HG03108 (cell line): ENCODE measurements around the gene SLC1A2.
"Not testable (repeated sequence)": the region's sequence is repeated elsewhere in the genome, so short reads cannot be mapped to it uniquely, and the experiment has no call there.

Source experiments
- ATAC-seq: cut with Tn5 transposase; IDR thresholded peaks from one replicate; pipeline ENCODE4 v1.9.1; 2021; ENCODE audit warnings: moderate library complexity; ENCODE audit not compliant: unreplicated experiment

The SLC1A2 gene

DNA sequence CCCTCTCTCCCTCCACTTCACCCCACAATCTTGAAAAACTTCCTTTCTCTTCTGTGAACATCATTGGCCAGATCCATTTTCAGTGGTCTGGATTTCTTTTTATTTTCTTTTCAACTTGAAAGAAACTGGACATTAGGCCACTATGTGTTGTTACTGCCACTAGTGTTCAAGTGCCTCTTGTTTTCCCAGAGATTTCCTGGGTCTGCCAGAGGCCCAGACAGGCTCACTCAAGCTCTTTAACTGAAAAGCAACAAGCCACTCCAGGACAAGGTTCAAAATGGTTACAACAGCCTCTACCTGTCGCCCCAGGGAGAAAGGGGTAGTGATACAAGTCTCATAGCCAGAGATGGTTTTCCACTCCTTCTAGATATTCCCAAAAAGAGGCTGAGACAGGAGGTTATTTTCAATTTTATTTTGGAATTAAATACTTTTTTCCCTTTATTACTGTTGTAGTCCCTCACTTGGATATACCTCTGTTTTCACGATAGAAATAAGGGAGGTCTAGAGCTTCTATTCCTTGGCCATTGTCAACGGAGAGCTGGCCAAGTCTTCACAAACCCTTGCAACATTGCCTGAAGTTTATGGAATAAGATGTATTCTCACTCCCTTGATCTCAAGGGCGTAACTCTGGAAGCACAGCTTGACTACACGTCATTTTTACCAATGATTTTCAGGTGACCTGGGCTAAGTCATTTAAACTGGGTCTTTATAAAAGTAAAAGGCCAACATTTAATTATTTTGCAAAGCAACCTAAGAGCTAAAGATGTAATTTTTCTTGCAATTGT, 188.1 kb downstream of the SLC1A2 start:
- ATAC-seq: no peak

DNA sequence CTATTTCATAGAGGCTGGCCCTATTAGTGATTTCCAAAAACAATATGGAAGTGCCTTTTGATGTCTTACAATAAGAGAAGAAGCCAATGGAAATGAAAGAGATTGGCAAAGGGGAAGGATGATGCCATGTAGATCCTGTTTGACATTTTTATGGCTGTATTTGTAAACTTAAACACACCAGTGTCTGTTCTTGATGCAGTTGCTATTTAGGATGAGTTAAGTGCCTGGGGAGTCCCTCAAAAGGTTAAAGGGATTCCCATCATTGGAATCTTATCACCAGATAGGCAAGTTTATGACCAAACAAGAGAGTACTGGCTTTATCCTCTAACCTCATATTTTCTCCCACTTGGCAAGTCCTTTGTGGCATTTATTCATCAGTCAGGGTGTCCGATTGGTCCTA, 189.0 kb downstream of the SLC1A2 start:
- no peak for ATAC-seq

DNA sequence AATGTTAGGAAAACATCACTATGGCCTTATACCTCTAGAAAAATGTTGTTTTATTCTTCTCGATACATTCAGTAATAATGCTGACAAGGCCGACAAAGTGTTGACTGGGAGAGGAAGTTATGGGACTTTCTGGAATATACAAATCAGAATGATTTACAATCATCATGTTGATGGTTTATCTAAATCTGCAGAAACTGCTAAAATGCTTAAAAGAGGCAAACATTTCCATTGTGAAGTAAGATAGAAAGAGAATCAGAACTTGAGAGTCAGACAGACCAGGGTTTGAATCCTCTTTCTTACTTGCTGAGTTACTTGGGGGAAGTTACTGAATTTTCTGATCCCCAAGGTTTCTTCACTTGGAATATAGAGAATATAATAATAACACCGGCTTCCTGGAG, 191.0 kb downstream of the SLC1A2 start:
- no peak for ATAC-seq

DNA sequence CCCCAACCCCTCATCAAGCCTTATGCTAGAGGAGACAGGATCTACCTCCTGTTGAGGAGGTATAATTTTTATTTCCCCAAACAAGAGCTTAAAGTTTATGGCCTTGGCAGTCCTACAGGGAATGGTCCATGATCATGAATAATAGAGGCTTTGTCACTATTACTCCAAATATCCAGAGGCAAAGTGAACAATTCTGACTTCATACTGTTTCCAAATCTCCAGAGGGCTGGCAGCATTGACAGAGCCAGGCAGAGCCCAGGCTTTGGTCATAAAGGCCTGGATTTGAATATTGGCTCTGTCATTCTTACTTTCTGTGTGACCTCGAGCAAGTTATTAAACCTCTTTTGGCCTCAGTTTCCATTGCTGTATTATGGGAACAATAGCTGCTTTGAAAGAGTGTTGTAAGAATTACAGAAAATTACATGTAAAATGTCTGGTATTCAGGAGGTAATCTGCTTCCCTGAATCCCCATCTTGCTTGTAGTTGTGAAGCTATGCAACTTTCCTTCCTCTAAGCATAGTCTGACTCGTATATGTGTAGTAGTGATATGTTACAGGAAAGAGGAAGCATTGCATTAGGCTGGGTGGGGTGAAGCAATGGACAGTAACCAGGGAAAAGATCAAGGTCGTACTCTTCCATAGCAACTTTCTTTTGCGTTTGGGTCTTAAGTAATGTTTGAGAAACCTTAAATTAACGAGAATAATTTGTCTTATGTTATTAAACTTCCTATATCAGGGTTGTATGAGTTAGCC, 191.6 kb downstream of the SLC1A2 start:
- no peak for ATAC-seq

DNA sequence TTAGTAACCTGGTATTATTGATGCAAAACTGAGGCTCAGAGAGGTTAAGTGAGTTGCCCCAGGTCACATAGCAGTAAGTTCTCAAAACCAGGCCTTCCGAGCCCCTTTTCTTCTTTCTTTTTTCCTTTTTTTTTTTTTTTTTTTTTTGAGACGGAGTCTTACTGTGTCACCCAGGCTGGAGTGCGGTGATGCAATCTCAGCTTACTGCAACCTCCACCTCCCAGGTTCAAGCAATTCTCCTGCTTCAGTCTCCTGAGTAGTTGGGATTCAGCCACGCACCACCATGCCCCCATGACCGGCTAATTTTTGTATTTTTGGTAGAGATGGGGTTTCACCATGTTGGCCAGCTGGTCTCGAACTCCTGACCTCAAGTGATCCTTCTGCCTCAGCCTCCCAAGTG, 192.6 kb downstream of the SLC1A2 start:
- ATAC-seq: not testable (repeated sequence)

DNA sequence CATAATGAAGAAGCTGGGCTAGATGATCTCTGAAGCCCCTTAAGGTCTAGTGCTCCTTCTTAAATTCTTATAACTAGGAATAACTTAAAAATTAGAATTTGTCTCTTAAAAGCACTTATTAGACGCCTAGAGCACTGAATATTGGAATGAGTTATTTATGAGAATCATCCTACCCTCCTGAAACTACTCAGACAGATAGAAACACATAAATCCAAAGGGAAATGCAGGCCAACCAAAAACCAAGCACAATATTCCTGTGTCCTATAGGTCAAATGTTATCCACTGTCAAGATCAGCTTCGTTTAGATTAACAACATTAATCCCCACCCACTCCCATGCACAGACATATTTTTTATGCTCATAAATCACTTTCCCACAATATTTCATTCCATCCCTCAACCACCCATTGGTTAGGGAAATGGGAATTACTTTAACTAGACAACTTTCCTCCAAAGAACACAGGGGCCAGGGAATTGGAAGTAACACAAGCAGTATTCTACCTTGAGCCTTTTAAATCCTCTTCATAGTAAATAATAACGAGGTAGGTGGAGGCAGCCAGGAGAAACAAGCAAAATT, 193.3 kb downstream of the SLC1A2 start:
- ATAC-seq: no peak

DNA sequence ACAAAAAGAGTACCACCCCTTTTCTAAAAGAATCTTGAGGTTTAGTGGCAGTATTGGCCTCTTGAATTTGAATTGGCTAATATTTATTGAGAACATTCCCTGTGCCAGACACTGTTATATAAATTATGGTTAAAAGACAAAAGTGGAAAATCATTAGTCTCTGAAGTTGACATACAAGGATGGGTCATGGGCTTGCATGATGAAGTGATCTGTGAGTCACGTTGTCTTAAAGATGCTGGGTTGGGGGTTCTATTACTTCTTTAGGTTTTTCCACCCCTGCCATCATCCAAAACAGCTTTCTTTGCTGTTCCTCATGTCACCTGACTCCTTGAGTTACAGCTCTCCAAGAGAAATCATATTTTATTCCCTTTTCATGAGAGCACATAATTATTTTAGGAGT, 195.4 kb downstream of the SLC1A2 start:
- no peak for ATAC-seq

DNA sequence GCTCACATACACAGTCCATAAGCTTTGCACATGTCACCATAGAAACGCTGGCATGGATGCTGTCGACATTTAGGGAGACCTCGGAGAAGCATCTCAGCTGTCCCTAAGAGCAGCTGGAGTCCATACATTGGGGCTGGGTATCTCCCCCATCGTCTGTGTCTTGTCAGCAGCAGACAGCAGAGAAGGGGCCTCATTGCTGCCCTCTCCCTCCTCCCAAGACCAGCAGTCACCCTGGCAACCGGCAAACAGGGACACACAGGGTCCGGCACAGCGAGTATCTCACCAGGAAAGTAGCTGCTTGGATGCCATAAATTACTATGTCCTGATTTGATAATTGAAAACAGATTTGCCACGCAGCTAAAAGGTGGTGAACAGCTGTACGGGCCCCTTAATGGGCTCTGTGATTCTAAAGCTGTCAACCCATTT, 196.0 kb downstream of the SLC1A2 start:
- ATAC-seq: no peak

DNA sequence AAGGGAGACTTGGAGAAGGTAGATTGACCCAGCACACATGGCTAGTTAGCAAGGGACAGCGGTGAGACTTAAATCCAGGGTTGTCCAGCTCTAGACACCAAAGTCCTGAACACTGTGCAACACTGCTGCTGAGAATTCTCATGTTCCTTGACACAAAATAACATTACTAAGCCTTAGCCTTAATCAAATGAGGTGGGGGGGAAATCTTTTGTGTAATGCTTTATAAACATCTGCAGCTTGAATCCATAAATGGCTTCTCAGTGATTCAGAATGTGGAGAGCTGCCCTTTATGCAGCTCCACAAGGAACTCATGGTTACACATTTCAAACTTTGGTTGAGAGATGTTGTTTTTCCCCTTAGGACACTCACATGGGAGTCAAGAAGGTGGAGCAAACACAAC, 200.4 kb downstream of the SLC1A2 start:
- ATAC-seq: no peak

DNA sequence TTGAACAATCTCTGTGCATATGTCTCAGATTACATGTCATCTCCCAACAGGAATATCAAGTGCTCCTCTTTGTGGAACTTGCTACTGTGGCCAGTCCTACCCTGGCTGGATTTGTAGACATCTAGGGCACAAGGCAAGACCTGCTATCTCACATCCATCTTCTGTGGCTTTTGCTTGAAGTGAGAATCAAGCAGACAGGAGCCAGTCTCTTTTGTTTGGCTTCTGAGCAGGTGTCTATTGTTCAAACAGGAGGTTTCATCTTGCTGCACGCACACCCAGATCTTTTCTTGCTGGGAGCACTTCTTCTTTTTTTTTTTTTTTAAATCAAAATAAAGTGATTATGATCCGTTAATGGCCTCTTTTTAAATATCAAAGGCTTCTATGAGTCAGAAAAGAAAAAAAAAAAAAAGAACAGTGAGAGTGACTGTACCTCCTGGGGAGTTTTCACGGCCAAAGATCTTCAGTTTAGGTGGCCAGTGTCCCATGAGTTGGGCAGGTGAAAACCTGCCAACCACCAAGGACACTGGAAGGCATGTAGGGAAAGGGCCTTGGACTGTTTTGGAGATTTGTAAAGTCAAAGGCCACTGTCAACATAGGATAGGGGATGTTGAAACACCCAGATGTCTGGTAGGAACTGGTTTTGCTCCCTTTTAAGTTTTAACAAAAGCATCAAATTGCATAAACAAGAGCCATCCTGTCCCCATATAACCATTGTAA, 202.2 kb downstream of the SLC1A2 start:
- ATAC-seq: no peak

DNA sequence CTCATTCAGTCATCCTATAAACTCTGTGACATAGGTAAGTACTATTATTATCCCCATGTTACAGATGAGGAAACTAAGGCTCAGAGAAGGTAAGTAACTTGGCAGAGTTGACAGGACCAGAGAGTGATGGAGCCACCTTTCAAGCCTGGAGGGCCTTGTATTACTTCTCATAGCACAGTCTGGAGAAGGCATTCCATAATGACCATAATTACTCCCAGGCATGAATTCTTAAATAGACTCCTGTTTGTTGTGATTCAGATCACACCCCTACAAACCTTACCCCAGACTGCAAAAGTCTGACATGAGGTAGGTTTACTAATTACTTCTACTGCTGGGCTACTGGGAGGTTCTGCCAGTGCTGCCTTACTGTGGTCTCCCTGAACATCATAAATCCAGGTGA, 203.4 kb downstream of the SLC1A2 start:
- no peak for ATAC-seq

DNA sequence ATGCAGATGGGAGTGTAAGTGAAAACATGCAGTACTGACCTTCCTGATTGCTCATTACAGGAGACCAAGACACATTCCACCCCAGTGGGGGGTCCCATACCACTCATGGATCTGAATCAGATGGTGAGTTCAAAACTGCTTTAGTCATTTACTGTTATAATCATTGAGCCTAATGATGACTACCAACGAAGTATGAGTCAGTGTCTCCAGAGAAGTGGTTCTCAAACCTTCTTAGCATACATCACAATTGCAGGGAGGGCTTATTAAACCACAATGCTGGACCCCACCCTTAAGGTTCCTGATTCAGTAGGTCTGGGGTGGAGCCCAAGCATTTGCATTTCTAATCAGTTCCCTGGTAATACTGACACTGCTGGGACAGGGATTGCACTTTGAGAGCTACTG, 204.6 kb downstream of the SLC1A2 start:
- no peak for ATAC-seq

DNA sequence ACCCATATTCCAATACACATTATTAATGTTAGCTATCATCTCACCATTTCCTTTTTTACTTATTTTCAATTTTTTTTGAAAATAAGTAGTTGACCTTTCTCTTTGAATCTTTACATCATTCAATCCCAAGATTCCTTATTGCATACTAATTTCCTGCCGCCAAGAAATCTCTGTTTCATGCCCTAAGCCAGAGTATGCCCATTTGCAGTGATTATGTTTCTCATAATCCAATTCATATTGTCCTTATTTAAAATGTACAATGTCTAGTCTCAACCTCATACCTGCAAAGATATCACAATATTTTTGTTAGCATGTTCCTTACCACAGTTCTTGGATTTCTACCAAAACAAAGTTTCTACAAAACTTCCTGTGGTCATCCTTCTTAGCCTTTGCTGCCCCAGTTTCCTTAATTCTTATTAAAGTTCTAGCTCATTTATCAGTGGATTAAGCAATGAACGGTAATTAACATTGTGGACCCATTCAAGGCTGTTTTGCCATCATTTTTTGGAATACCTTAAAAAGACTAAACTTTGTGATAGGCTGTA, 205.1 kb downstream of the SLC1A2 start:
- ATAC-seq: no peak

DNA sequence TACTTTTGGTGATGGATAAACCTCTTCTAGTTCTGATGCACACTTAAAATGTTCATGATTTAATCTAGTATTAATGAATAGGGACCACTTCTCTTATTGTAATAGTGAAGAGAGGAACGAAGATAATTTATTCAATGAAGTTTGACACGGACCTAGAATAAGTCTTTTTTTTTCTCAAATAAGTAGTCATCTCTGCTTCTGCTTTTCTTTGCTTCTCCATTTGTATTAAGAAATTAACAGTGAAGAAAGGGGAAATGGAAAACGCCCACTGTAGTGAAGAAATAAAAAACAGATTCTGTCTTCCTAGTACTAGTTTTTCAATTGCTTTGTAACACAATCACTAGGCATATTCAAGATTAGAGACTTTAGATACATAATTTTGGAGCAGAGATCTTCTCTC, 207.4 kb downstream of the SLC1A2 start:
- ATAC-seq: no peak

DNA sequence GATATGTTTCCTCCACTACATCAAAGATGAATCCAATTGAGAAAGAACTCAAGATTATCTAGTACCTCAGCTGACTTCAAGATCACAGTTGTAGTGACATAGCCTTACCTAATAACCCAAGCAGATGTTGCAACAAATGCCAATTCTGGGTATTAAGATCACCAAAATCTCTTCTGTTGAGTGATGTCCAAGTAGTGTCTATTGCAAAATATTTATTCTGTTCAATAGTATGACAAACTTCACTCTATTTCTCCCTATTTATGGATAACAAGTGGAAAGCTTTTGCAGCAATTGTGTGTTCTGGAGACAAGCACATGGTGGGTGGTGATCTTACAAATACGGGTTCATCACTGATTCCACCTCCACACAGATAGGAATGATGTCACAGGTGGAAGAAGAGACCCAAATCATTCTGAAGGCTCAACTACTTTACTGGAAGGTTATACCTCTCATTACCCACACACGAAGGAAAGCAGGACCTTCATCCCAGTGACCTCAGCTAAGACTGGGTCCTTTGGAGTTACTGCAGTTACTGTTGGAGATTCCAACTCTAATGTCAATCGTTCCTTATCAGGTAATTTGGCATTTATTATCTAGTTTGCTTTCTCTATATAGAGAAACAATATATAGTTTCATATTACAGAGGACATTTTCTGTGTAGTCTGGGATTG, 208.3 kb downstream of the SLC1A2 start:
- ATAC-seq: no peak

DNA sequence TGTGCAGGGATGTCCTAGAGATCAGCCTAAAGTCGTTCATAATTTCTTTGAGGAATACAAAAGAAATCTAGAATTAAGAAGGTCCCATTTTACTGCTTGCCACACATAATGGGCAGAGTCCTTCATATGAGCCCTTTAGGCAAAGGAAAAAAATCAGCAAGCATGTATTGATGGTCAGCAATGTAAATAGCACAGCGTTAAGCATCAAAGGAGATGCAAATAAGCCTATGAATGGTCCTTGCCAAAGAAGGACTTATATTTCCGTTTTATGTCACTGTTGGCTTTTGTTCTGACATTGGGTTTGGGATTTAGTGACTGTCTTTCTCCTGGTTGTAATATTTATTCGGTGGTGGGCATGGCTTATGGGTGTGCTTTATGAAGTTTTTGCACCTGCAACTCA, 210.6 kb downstream of the SLC1A2 start:
- ATAC-seq: no peak

DNA sequence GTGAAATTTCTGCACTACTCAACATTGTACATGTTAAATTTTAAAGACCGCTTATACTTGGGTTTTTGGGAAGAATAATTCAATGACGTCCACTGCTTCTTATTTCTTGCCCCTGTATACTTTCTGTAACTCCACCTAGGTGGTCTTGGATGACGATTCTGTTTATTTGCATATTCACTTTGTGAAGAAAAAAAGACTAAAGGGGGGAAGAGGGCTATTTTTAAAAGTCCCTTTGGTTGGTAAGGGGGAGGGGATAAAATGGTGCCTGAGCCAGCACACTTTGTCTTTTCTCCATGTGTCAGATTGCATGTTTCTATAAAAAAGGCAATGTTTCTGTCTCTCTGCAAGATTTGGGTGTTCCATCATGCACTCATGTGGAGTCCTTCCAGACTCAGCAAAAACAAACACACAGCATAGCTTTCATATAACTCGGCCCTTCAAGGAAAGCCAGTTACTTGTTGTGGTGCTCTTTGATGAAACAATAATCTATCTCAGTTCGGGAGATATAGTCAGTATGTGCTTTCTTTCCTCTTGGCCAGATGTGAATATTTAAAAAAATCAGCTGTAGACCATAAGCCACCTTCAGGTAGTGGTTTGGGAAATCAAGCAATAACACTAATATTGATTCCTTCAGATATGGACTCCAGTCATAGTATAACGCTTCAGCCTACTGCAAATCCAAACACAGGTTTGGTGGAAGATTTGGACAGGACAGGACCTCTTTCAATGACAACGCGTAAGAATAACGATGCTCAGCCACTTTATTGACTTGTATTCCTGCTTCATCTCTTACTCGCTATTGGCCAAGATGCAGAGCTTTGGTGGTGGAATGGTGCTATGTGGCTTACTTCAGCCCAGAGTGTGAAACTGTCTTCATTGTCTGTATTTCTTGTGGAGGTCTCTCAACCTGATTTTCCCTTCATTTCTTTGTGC, 211.6 kb downstream of the SLC1A2 start:
- ATAC-seq: no peak

DNA sequence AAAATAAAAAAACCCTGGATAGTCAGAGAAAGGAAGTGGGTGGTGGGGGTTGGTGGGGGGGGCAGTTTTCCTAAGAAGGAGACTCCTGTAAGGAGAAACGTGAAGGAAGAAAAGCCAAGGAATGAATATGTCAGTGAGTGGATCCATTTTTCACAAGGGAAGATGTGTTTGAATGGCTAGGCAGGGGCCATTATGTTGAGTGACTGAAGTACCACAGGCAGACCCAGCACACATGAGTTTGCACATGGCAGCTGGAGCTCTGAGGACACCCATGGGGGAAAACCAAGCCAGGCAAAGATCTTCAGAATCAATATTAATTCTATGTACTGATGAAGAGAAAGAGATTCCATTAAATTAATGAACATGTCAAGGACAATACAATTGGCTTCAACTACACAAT, 212.7 kb downstream of the SLC1A2 start:
- no peak for ATAC-seq

DNA sequence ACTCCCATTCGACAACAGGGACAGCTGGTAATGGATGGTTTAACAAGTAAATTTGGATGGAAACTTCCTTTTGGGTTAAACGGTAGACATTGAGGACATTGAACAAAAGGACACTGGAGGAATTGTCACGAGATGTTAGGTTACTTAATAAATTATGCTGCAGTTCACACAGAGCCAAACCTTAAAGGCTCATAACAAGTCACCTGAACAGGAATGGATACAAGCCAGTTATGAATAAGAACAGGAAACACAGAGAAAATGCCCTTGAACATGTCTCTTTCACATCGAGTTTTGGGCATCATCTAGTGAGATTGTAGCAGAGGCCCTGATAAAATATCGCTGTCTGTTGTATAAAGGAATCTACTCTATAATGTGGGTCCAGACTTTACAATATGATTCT, 214.7 kb downstream of the SLC1A2 start:
- ATAC-seq: no peak
